HepG2 (cell line): ENCODE data around the gene ALDH3A1. TPM values are rescaled to one million over a fixed set of nuclear protein-coding genes. Genes with fewer than 3 reads are reported as not detected.
A peak's percentile ranks its signal among the peaks of the same experiment; 100 is the strongest.
"Not testable (repeated sequence)": the region's sequence is repeated elsewhere in the genome, so short reads cannot be mapped to it uniquely, and the experiment has no call there.

Source experiments
- ATAC-seq: fragments of 200-7000 bp; cut with Tn5 transposase; 3 replicates; pipeline ENCODE4 v1.9.1; 2020; ENCODE audit warnings: mild to moderate bottlenecking, moderate library complexity
- BruUV-seq: library from RNA; stranded (reverse); fragments of 400-500 nt; replicated peaks from 2 replicates; lab custom pipeline; 2021; lab: Mats Ljungman, UMichigan
- CTCF ChIA-PET: fragments of 300-600 bp; formaldehyde crosslinking; extraction: SDS; loops from one replicate; lab custom pipeline; 2021; ENCODE audit warnings: low total read pairs, inconsistent platforms, low intra/inter-chr PET ratio; lab: Yijun Ruan, JAX
- POLR2A ChIA-PET: fragments of 350-600 bp; sonication (Branson Sonifier 250); formaldehyde crosslinking; loops from one replicate; lab custom pipeline; 2020; ENCODE audit warnings: antibody characterized with exemption, inconsistent platforms; lab: Yijun Ruan, JAX
- DNase-seq: peaks from one replicate; pipeline ENCODE4 v3.0.0-alpha.2; 2015; ENCODE audit warnings: low spot score
- FAIRE-seq: peaks from 3 replicates; lab custom pipeline; 2011; peaks lifted over from hg19 to GRCh38; lab: Jason Lieb, UNC
- H2AFZ ChIP-seq: one replicate; pipeline ENCODE4 v1.6.1; 2011; ENCODE audit warnings: low read length, inconsistent platforms
- H3K27ac ChIP-seq: fragments of 300-600 bp; 3 replicates; pipeline ENCODE4 v1.8.0; 2011; ENCODE audit warnings: mixed run types, mild to moderate bottlenecking, mixed read lengths, low read length, inconsistent platforms; ENCODE audit not compliant: insufficient read depth; ENCODE audit errors: extremely low read length
- H3K27me3 ChIP-seq, 2 experiments: fragments of 200-600 bp in 1 of 2; 2 replicates in 1 of 2; 3 replicates in 1 of 2; pipeline versions ENCODE4 v1.6.0 to v1.8.0; 2011; ENCODE audit warnings: low read length in 2 of 2, mild to moderate bottlenecking in 2 of 2, moderate library complexity in 2 of 2, inconsistent platforms in 1 of 2; ENCODE audit not compliant: insufficient read depth in 2 of 2, control insufficient read depth in 1 of 2
- H3K36me3 ChIP-seq, 2 experiments: fragments of 200-600 bp in 1 of 2; replicated peaks in 1 of 2; 2 replicates in 1 of 2; 3 replicates in 1 of 2; pipeline versions ENCODE4 v1.5.1 to v1.8.0; 2011; ENCODE audit warnings: low read length in 2 of 2, inconsistent platforms in 1 of 2; ENCODE audit not compliant: insufficient read depth in 2 of 2, control insufficient read depth in 1 of 2
- H3K4me1 ChIP-seq: 2 replicates; pipeline ENCODE4 v1.5.1; 2012; ENCODE audit warnings: low read length, inconsistent platforms; ENCODE audit not compliant: insufficient read depth
- H3K4me2 ChIP-seq: 2 replicates; pipeline ENCODE4 v1.6.0; 2011; ENCODE audit warnings: low read depth, low read length, inconsistent platforms
- H3K4me3 ChIP-seq, 3 experiments: fragments of 200-600 bp in 1 of 3; sonication (generic), shearing (Covaris generic) in 1 of 3; replicated peaks in 1 of 3; 2 replicates each; pipeline ENCODE4 v1.5.1; 2011 to 2016; ENCODE audit warnings: low read length in 3 of 3, inconsistent platforms in 2 of 3, low read depth in 2 of 3, mild to moderate bottlenecking in 2 of 3, control low read depth in 1 of 3, mixed read lengths in 1 of 3; ENCODE audit not compliant: insufficient read depth in 1 of 3
- H3K79me2 ChIP-seq: one replicate; pipeline ENCODE4 v1.6.1; 2011; ENCODE audit warnings: low read length, inconsistent platforms; ENCODE audit not compliant: insufficient read depth
- H3K9ac ChIP-seq: 2 replicates; pipeline ENCODE4 v1.6.0; 2011; ENCODE audit warnings: mild to moderate bottlenecking, low read depth, low read length, inconsistent platforms; ENCODE audit not compliant: insufficient read depth
- H3K9me3 ChIP-seq: 2 replicates; pipeline ENCODE4 v1.5.1; 2012; ENCODE audit warnings: mild to moderate bottlenecking, low read length
- H4K20me1 ChIP-seq: 2 replicates; pipeline ENCODE4 v1.6.0; 2011; ENCODE audit warnings: inconsistent platforms, mild to moderate bottlenecking, low read length, moderate library complexity; ENCODE audit not compliant: insufficient read depth
- DR1 ChIP-seq: sonication (generic); formaldehyde crosslinking; IDR thresholded peaks from 2 replicates; pipeline ENCODE4 v1.8.0; 2021; ENCODE audit warnings: mild to moderate bottlenecking, missing genetic modification reagents, inconsistent platforms
- FOXC1 ChIP-seq: sonication (generic); formaldehyde crosslinking; IDR thresholded peaks from 2 replicates; pipeline ENCODE4 v1.8.0; 2022; ENCODE audit warnings: mild to moderate bottlenecking, missing genetic modification reagents, borderline replicate concordance
- ZNF17 ChIP-seq: sonication (generic); formaldehyde crosslinking; IDR thresholded peaks from 2 replicates; pipeline ENCODE4 v1.5.0; 2020; ENCODE audit warnings: mild to moderate bottlenecking, missing genetic modification reagents
- WGBS: methylation state at CpG from one replicate; pipeline ENCODE4 v1.1.6; 2017; ENCODE audit warnings: low lambda C conversion rate; 5-methylcytosine and 5-hydroxymethylcytosine counted together
- in situ Hi-C: cut with HindIII; loops from 2 replicates; pipeline ENCODE4 v1.10.0; 2017; ENCODE audit warnings: low pct_unique_long_range_greater_than_20kb; ENCODE audit not compliant: extremely low pct_ligation_motif_present
- intact Hi-C: fragments of 100-400 bp; cut with micrococcal nuclease; formaldehyde crosslinking; loops from one replicate; pipeline ENCODE4 v1.10.0; 2022; ENCODE audit not compliant: unreplicated experiment
- polyA plus RNA-seq, 8 experiments: library from polyadenylated mRNA; depleted of rRNA in 3 of 8; stranded (reverse) in 7 of 8; unstranded in 1 of 8; fragments of >200 nt; fragmentation: Illumina TruSeq in 4 of 8; extraction: Trizol in 4 of 8; gene quantifications; 2 replicates each; pipeline versions ENCODE4 v1.2.1 to v1.2.3, GENCODE V29; 2011 to 2016; ENCODE audit warnings: low read depth in 4 of 8, missing spikeins in 1 of 8, mixed read lengths in 1 of 8; ENCODE audit not compliant: insufficient read depth in 1 of 8
- total RNA-seq, 5 experiments: library from RNA; depleted of rRNA; stranded (reverse); fragments of >200 nt; fragmentation: Illumina TruSeq; extraction: Trizol; gene quantifications; 2 replicates each; pipeline ENCODE4 v1.2.3, GENCODE V29; 2016; ENCODE audit warnings: low read depth in 1 of 5

ALDH3A1 gene
- total and polyA plus RNA-seq, 2 of the 13 experiments (the other 11 are each of a cell fraction or from before 2014, with no cell fraction given) = 0.07 to 0.62 TPM

DNA sequence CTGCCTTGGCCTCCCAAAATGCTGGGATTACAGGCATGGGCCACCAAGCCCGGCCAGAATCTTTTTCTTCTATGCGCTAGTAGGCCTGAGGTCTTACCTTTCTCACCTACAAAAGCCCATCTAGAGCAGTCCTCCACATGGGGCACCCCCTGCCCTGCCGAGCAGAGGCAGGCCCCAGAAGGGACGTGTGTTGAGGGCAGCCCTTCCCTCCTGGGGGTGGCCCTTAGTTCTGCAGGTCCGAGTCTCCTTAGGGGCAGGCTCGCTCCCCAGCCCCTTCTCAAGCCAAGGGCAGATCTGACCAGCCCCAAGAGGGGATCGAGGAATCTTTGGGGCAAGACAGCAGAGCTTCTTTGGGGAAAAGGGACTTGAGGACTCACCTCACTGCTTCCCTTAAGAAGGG is 17.9 kb upstream of the ALDH3A1 start:
- CTCF ChIA-PET = interaction anchor here (1.4 to 2.3 kb wide), 2 partner anchors 253 to 298 kb away, joined by 3 to 19 read pairs; no protein-coding TSS in a partner anchor
- intact Hi-C loops = loop anchor here (1.0 to 10.0 kb wide), 4 partner anchors 94 to 299 kb away; partner anchors contain the start of gene ALDH3A2
- Histone ChIP-seq H2AFZ (no peak overlapping the region), H3K36me3 (no peaks in the 10 kb centered on the region), H3K9ac (no peak overlapping the region), H3K27me3 (peaks cover 0 to 5% of the 10 kb centered on the region in 2 experiments; a peak in 2 of 5 replicates)
- POLR2A ChIA-PET = no interaction called here
- TF ChIP-seq ZNF17 (0 out of 2 replicates have a peak, but pooled peaks have one; percentile 24), DR1 (CRISPR knock-in tag) (no peak), FOXC1 (CRISPR knock-in tag) (0 out of 2 replicates have a peak, but pooled peaks have one; percentile 2)
- TF ChIP-seq, all 625 proteins: peak for 2
- WGBS = 67% methylated on average over 6 of the region's 7 CpGs
- ATAC-seq (no peak; the same call in 2 of the 3 replicates), FAIRE-seq (no peak), DNase-seq (no peak)
- no peak overlapping the region for H3K4me2 ChIP-seq
- no peaks in the 10 kb centered on the region for H3K79me2 ChIP-seq
- in situ Hi-C loops = loop anchor here (5.0 to 10.0 kb wide), 2 partner anchors 254 to 401 kb away; partner anchors contain the start of gene B9D1
- H3K27ac ChIP-seq = no peak overlapping the region
- no peak overlapping the region for H3K4me3 ChIP-seq
- no peaks in the 10 kb centered on the region for H3K9me3 ChIP-seq
- H3K4me1 ChIP-seq = peaks cover 23% of the 10 kb centered on the region
- no TSS peak for BruUV-seq
- H4K20me1 ChIP-seq = no peaks in the 10 kb centered on the region

DNA sequence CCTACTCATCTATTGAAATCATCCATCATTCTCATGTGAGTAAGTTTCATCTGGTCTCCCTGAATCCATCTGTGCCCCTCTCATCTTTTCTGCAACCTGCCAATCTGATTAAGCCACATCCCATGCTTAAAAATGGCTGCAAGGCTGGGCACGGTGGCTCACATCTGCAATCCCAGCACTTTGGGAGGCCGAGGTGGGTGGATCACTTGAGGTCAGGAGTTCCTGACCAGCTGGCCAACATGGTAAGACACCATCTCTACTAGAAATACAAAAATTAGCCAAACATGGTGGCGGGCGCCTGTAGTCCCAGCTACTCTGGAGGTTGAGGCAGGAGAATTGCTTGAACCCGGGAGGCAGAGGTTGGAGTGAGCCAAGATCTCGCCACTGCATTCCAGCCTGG is 15.9 kb upstream of the ALDH3A1 start:
- H3K9me3 ChIP-seq, H3K27ac ChIP-seq, CTCF ChIA-PET, H3K36me3 ChIP-seq, FAIRE-seq, BruUV-seq, H3K4me2 ChIP-seq, H4K20me1 ChIP-seq, H3K9ac ChIP-seq, ATAC-seq, H2AFZ ChIP-seq, DNase-seq, H3K4me3 ChIP-seq, H3K27me3 ChIP-seq, H3K79me2 ChIP-seq: not testable (repeated sequence)
- in situ Hi-C loops (loop anchor here (10.0 kb wide), 1 partner anchor 399 kb away; the partner anchor contains the start of gene B9D1), intact Hi-C loops (loop anchor here (2.0 to 10.0 kb wide), 4 partner anchors 47 to 255 kb away; partner anchors contain the start of genes ALDH3A2 and SLC47A2)
- POLR2A ChIA-PET = interaction anchor here (2.8 kb wide), 1 partner anchor 116 kb away, joined by 19 read pairs; the partner anchor contains the start of gene ALDH3A2
- H3K4me1 ChIP-seq = peaks cover 23% of the 10 kb centered on the region
- 79% methylated on average over 5 of the region's 6 CpGs for WGBS
